Hepatocyte (in vitro differentiated cells): Measurements from ENCODE around the gene ACIN1. TPM values are rescaled to one million over a fixed set of nuclear protein-coding genes. Genes with fewer than 3 reads are reported as not detected.

ENCODE experiments used
- DNase-seq: peaks from one replicate; pipeline ENCODE4 v3.0.0-alpha.2; 2016; ENCODE audit warnings: low spot score
- H2AFZ ChIP-seq: fragments of 200-600 bp; sonication (generic); 2 replicates; pipeline ENCODE4 v1.6.0; 2016; ENCODE audit warnings: antibody characterized with exemption, mild to moderate bottlenecking
- H3K27ac ChIP-seq: fragments of 200-600 bp; sonication (generic); 2 replicates; pipeline ENCODE4 v1.5.1; 2016; ENCODE audit warnings: mild to moderate bottlenecking
- H3K27me3 ChIP-seq: fragments of 200-600 bp; sonication (generic); 2 replicates; pipeline ENCODE4 v1.6.1; 2016
- H3K36me3 ChIP-seq: fragments of 200-600 bp; sonication (generic); replicated peaks from 2 replicates; pipeline ENCODE4 v1.5.1; 2016; ENCODE audit warnings: low read depth; ENCODE audit not compliant: insufficient read depth
- H3K4me1 ChIP-seq: fragments of 200-600 bp; sonication (generic); 2 replicates; pipeline ENCODE4 v1.5.1; 2016; ENCODE audit warnings: mild to moderate bottlenecking, moderate library complexity; ENCODE audit not compliant: insufficient read depth
- H3K4me2 ChIP-seq: fragments of 200-600 bp; sonication (generic); 2 replicates; pipeline ENCODE4 v1.6.0; 2016
- H3K4me3 ChIP-seq: fragments of 200-600 bp; sonication (generic); 2 replicates; pipeline ENCODE4 v1.5.1; 2016; ENCODE audit warnings: mild to moderate bottlenecking
- H3K79me2 ChIP-seq: fragments of 200-600 bp; sonication (generic); 2 replicates; pipeline ENCODE4 v1.6.0; 2017; ENCODE audit warnings: mild to moderate bottlenecking
- H3K9me2 ChIP-seq: fragments of 200-600 bp; sonication (generic); replicated peaks from 2 replicates; pipeline ENCODE4 v1.6.0; 2017; ENCODE audit warnings: mild to moderate bottlenecking; ENCODE audit not compliant: insufficient read depth
- H3K9me3 ChIP-seq: fragments of 200-600 bp; sonication (generic); 2 replicates; pipeline ENCODE4 v1.5.1; 2016; ENCODE audit warnings: low read depth, mild to moderate bottlenecking
- H4K20me1 ChIP-seq: fragments of 200-600 bp; sonication (generic); 2 replicates; pipeline ENCODE4 v1.6.0; 2016; ENCODE audit warnings: mild to moderate bottlenecking; ENCODE audit not compliant: insufficient read depth, poor library complexity, severe bottlenecking
- EZH2 ChIP-seq: fragments of 200-600 bp; sonication (generic); IDR thresholded peaks from 2 replicates; pipeline ENCODE4 v1.6.1; 2016; ENCODE audit warnings: antibody characterized with exemption, mild to moderate bottlenecking, borderline replicate concordance
- EZH2phosphoT487 ChIP-seq: fragments of 200-600 bp; sonication (generic); IDR thresholded peaks from one replicate; pipeline ENCODE4 v1.6.1; 2018; ENCODE audit warnings: antibody characterized with exemption, mild to moderate bottlenecking, low read depth, moderate library complexity; ENCODE audit not compliant: unreplicated experiment, severe bottlenecking
- WGBS: methylation state at CpG from one replicate; pipeline ENCODE4 v1.1.6; 2016; ENCODE audit warnings: low lambda C conversion rate; ENCODE audit errors: missing lambda C conversion rate; 5-methylcytosine and 5-hydroxymethylcytosine counted together
- polyA plus RNA-seq: library from polyadenylated mRNA; unstranded; fragments of >200 nt; fragmentation: Nextera tagmentation; extraction: Ambion mirVana; gene quantifications from 2 replicates; pipeline ENCODE4 v1.2.1, GENCODE V29; 2016
- total RNA-seq: library from RNA; depleted of rRNA; stranded (reverse); fragments of >200 nt; gene quantifications from 2 replicates; pipeline ENCODE4 v1.2.3, GENCODE V29; 2014
- TF ChIP-seq, protein P1 (sequence below): fragments of 200-600 bp; sonication (generic); IDR thresholded peaks from 2 replicates; pipeline ENCODE4 v1.5.1; 2016; ENCODE audit warnings: antibody characterized with exemption, mild to moderate bottlenecking; ENCODE audit not compliant: poor library complexity

Gene ACIN1
- total and polyA plus RNA-seq, 2 experiments from 2014 or later, result 44.3 to 108 TPM

DNA sequence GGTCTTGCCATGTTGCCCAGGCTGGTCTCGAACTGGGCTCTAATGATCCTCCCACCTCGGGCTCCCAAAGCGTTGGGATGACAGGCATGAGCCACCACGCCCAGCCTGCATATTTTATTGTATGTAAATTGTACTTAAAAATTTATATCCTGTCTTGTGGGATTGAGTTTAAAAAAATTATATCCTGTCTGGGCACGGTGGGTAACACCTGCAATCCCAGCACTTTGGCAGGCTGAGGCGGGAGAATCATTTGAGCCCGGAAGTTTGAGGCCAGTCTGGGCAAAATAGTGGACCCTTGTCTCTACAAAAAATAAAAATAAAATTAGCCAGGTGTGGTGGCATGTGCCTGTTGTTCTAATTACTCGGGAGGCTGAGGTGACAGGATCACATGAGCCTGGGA lies 38.0 kb upstream of the ACIN1 start:
- DNase-seq, result no peak
- H3K27ac ChIP-seq, result no peak overlapping the region
- TF ChIP-seq EZH2 (no peak), EZH2phosphoT487 (no peak)
- TF ChIP-seq, protein P1, sequence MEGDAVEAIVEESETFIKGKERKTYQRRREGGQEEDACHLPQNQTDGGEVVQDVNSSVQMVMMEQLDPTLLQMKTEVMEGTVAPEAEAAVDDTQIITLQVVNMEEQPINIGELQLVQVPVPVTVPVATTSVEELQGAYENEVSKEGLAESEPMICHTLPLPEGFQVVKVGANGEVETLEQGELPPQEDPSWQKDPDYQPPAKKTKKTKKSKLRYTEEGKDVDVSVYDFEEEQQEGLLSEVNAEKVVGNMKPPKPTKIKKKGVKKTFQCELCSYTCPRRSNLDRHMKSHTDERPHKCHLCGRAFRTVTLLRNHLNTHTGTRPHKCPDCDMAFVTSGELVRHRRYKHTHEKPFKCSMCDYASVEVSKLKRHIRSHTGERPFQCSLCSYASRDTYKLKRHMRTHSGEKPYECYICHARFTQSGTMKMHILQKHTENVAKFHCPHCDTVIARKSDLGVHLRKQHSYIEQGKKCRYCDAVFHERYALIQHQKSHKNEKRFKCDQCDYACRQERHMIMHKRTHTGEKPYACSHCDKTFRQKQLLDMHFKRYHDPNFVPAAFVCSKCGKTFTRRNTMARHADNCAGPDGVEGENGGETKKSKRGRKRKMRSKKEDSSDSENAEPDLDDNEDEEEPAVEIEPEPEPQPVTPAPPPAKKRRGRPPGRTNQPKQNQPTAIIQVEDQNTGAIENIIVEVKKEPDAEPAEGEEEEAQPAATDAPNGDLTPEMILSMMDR, result no peak
- WGBS, result 94% methylated on average over 8 of the region's 8 CpGs
- H4K20me1 ChIP-seq, result no peaks in the 10 kb centered on the region
- H3K9me2 ChIP-seq, result no peaks in the 10 kb centered on the region
- no peaks in the 10 kb centered on the region for H3K27me3 ChIP-seq
- H3K79me2 ChIP-seq, result no peaks in the 10 kb centered on the region
- no peak overlapping the region for H3K4me3 ChIP-seq
- no peak overlapping the region for H3K4me2 ChIP-seq
- no peaks in the 10 kb centered on the region for H3K36me3 ChIP-seq
- H3K9me3 ChIP-seq, result no peaks in the 10 kb centered on the region
- no peaks in the 10 kb centered on the region for H3K4me1 ChIP-seq
- H2AFZ ChIP-seq, result no peak overlapping the region

DNA sequence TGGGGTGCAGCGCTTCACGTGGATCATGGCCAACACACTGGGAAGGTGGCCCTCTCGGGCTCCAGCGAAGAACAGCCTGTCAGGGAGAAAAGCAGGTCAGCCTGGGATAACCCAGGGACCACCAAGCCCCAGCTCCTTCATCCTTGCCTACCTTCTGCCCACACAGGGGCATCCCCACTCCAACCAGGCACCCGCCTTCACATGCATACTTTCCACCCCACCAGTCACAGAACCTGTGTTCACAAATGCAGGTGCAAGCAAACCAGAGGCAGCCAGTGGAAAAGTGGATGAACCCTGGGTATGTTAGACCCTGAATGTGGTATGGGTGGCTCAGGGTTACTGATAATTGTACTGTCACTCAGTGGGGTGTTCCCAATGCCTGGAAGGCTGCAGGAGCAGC lies 36.5 kb upstream of the ACIN1 start:
- H4K20me1 ChIP-seq, result no peaks in the 10 kb centered on the region
- 93% methylated on average over 5 of the region's 5 CpGs for WGBS

DNA sequence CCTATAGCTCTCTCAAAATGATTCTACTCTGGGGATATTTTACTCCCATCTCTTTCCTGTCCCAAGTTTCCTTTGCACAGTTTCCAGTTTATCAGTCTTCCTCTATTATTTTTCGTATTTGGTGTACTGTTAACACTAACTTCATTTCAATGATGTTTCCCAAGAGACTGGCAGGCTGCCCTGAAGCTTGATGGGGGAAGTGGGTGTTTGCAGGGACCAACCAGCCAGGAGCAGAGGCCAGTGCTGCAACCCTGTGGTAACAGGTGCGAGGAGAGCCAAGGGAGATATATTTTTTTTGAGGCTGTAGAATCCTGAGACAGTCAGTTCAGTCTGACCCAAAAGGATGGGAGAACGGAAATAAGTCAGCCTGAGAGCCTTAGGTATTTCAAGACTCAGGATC lies 35.9 kb upstream of the ACIN1 start:
- no peak overlapping the region for H3K4me2 ChIP-seq
- no peaks in the 10 kb centered on the region for H3K9me2 ChIP-seq
- H3K4me3 ChIP-seq, result no peak overlapping the region
- 90% methylated on average over 3 of the region's 3 CpGs for WGBS
- no peaks in the 10 kb centered on the region for H3K27me3 ChIP-seq
- H3K4me1 ChIP-seq, result no peaks in the 10 kb centered on the region
- H3K79me2 ChIP-seq, result no peaks in the 10 kb centered on the region
- TF ChIP-seq, protein P1, result no peak
- no peak for TF ChIP-seq EZH2phosphoT487
- no peak for TF ChIP-seq EZH2
- H3K27ac ChIP-seq, result no peak overlapping the region
- H2AFZ ChIP-seq, result no peak overlapping the region
- H3K9me3 ChIP-seq, result no peaks in the 10 kb centered on the region
- no peaks in the 10 kb centered on the region for H4K20me1 ChIP-seq
- no peaks in the 10 kb centered on the region for H3K36me3 ChIP-seq
- DNase-seq, result no peak

More for the DNA sequence above, 36.5 kb upstream of the ACIN1 start:
- H3K27me3 ChIP-seq, result no peaks in the 10 kb centered on the region
- no peaks in the 10 kb centered on the region for H3K9me3 ChIP-seq
- H3K27ac ChIP-seq, result no peak overlapping the region
- H3K4me2 ChIP-seq, result no peak overlapping the region
- no peak for DNase-seq
- H3K9me2 ChIP-seq, result no peaks in the 10 kb centered on the region
- no peak overlapping the region for H3K4me3 ChIP-seq
- no peak overlapping the region for H2AFZ ChIP-seq
- no peaks in the 10 kb centered on the region for H3K79me2 ChIP-seq
- TF ChIP-seq EZH2phosphoT487 (no peak), EZH2 (no peak)
- TF ChIP-seq, protein P1, result no peak
- H3K4me1 ChIP-seq, result no peaks in the 10 kb centered on the region
- no peaks in the 10 kb centered on the region for H3K36me3 ChIP-seq
